Measurements from ENCODE around the gene COLEC11. TPM values are rescaled to one million over a fixed set of nuclear protein-coding genes. Genes with fewer than 3 reads are reported as not detected.

The COLEC11 gene
- total and polyA plus RNA-seq, 2 of the 13 experiments (the other 11 are each of a cell fraction or from before 2014, with no cell fraction given) = 1.5 to 3.0 TPM

GRCh38 chr2:3656762-3657721 is 62.1 kb downstream of the COLEC11 start (continued):
- TF ChIP-seq, protein P1, sequence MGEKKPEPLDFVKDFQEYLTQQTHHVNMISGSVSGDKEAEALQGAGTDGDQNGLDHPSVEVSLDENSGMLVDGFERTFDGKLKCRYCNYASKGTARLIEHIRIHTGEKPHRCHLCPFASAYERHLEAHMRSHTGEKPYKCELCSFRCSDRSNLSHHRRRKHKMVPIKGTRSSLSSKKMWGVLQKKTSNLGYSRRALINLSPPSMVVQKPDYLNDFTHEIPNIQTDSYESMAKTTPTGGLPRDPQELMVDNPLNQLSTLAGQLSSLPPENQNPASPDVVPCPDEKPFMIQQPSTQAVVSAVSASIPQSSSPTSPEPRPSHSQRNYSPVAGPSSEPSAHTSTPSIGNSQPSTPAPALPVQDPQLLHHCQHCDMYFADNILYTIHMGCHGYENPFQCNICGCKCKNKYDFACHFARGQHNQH (CRISPR knock-in tag; IDR thresholded peaks at IDR 0.05) = no peak
- no peak for TF ChIP-seq ZNF720 (CRISPR knock-in tag; IDR thresholded peaks at IDR 0.05)
- TF ChIP-seq NFIB (CRISPR knock-in tag; IDR thresholded peaks at IDR 0.05; ENCODE audit: borderline replicate concordance) = no peak
- peak; percentile 78 for TF ChIP-seq NCOR1 (IDR thresholded peaks at IDR 0.05; ENCODE audit: borderline replicate concordance, low read length)
- TF ChIP-seq ERF (CRISPR knock-in tag; IDR thresholded peaks at IDR 0.05) = 0 out of 2 replicates have a peak, but pooled peaks have one; percentile 45
- TF ChIP-seq ZNF710 (CRISPR knock-in tag; IDR thresholded peaks at IDR 0.05; ENCODE audit: borderline replicate concordance) = no peak
- TF ChIP-seq, protein P2, sequence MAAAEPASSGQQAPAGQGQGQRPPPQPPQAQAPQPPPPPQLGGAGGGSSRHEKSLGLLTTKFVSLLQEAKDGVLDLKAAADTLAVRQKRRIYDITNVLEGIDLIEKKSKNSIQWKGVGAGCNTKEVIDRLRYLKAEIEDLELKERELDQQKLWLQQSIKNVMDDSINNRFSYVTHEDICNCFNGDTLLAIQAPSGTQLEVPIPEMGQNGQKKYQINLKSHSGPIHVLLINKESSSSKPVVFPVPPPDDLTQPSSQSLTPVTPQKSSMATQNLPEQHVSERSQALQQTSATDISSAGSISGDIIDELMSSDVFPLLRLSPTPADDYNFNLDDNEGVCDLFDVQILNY (CRISPR knock-in tag; conservative IDR thresholded peaks at IDR 0.05) = no peak
- TF ChIP-seq ZNF75D (CRISPR knock-in tag; IDR thresholded peaks at IDR 0.05; ENCODE audit: borderline replicate concordance) = no peak
- no peak for TF ChIP-seq ZNF446 (CRISPR knock-in tag; IDR thresholded peaks at IDR 0.05)
- TF ChIP-seq NR2F6 (IDR thresholded peaks at IDR 0.05) = peak; percentile 97
- TF ChIP-seq NR2F6 (CRISPR knock-in tag; IDR thresholded peaks at IDR 0.05) = peak; percentile 87
- peak in 1 of 2 experiments; percentile 45; a peak in 1 of 4 replicates for TF ChIP-seq KLF16 (CRISPR knock-in tag; IDR thresholded peaks at IDR 0.05)
- no peak for TF ChIP-seq ADNP (CRISPR knock-in tag; IDR thresholded peaks at IDR 0.05)
- TF ChIP-seq MEIS1 (CRISPR knock-in tag; IDR thresholded peaks at IDR 0.05; ENCODE audit: borderline replicate concordance) = no peak
- TF ChIP-seq HOXD1 (CRISPR knock-in tag; IDR thresholded peaks at IDR 0.05) = no peak
- TF ChIP-seq, protein P3, sequence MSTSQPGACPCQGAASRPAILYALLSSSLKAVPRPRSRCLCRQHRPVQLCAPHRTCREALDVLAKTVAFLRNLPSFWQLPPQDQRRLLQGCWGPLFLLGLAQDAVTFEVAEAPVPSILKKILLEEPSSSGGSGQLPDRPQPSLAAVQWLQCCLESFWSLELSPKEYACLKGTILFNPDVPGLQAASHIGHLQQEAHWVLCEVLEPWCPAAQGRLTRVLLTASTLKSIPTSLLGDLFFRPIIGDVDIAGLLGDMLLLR (CRISPR knock-in tag; IDR thresholded peaks at IDR 0.05) = no peak; the same call in 1 of the 2 replicates
- no peak for TF ChIP-seq SMARCE1 (IDR thresholded peaks at IDR 0.05; ENCODE audit: borderline replicate concordance)
- peak; percentile 53; the same call in 1 of the 2 replicates for TF ChIP-seq JUNB (CRISPR knock-in tag; IDR thresholded peaks at IDR 0.05; ENCODE audit: borderline replicate concordance)
- TF ChIP-seq, protein P4, sequence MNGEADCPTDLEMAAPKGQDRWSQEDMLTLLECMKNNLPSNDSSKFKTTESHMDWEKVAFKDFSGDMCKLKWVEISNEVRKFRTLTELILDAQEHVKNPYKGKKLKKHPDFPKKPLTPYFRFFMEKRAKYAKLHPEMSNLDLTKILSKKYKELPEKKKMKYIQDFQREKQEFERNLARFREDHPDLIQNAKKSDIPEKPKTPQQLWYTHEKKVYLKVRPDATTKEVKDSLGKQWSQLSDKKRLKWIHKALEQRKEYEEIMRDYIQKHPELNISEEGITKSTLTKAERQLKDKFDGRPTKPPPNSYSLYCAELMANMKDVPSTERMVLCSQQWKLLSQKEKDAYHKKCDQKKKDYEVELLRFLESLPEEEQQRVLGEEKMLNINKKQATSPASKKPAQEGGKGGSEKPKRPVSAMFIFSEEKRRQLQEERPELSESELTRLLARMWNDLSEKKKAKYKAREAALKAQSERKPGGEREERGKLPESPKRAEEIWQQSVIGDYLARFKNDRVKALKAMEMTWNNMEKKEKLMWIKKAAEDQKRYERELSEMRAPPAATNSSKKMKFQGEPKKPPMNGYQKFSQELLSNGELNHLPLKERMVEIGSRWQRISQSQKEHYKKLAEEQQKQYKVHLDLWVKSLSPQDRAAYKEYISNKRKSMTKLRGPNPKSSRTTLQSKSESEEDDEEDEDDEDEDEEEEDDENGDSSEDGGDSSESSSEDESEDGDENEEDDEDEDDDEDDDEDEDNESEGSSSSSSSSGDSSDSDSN (CRISPR knock-in tag; IDR thresholded peaks at IDR 0.05) = 0 out of 2 replicates have a peak, but pooled peaks have one; percentile 30
- peak; percentile 65 for TF ChIP-seq FOSL2 (CRISPR knock-in tag; IDR thresholded peaks at IDR 0.05)
- TF ChIP-seq HOXA7 (CRISPR knock-in tag; IDR thresholded peaks at IDR 0.05) = no peak
- no peak for TF ChIP-seq CC2D1A (CRISPR knock-in tag; IDR thresholded peaks at IDR 0.05)
- no peak for TF ChIP-seq GATAD2A (CRISPR knock-in tag; IDR thresholded peaks at IDR 0.05)
- TF ChIP-seq STAG1 (CRISPR knock-in tag; IDR thresholded peaks at IDR 0.05) = no peak
